Measurements from ENCODE around the gene CRP.
"Not testable (repeated sequence)": the region's sequence is repeated elsewhere in the genome, so short reads cannot be mapped to it uniquely, and the experiment has no call there.

The CRP gene

GRCh38 chr1:159686599-159687299, 27.6 kb downstream of the CRP start:
- no peak for TF ChIP-seq CTCF (IDR thresholded peaks at IDR 0.05; ENCODE audit: low read depth, low read length)
- DNase-seq (ENCODE audit: low read depth, low spot score), result no peak
- H3K4me3 ChIP-seq (ENCODE audit: low read depth, low read length), result no peak overlapping the region
- in situ Hi-C loops (cut with HindIII; ENCODE audit: low sequenced_read_pairs), result no loop called here

GRCh38 chr1:159678939-159679338, 35.5 kb downstream of the CRP start:
- H3K4me3 ChIP-seq (ENCODE audit: low read depth, low read length), result no peak overlapping the region
- in situ Hi-C loops (cut with HindIII; ENCODE audit: low sequenced_read_pairs), result no loop called here
- no peak for TF ChIP-seq CTCF (IDR thresholded peaks at IDR 0.05; ENCODE audit: low read depth, low read length)
- DNase-seq (ENCODE audit: low read depth, low spot score), result no peak

GRCh38 chr1:159675046-159675445, 39.3 kb downstream of the CRP start:
- no peak overlapping the region for H3K4me3 ChIP-seq (ENCODE audit: low read depth, low read length)
- no peak for DNase-seq (ENCODE audit: low read depth, low spot score)
- in situ Hi-C loops (cut with HindIII; ENCODE audit: low sequenced_read_pairs), result no loop called here
- no peak for TF ChIP-seq CTCF (IDR thresholded peaks at IDR 0.05; ENCODE audit: low read depth, low read length)

- in situ Hi-C loops (cut with HindIII; ENCODE audit: low sequenced_read_pairs); DNase-seq (ENCODE audit: low read depth, low spot score); H3K4me3 ChIP-seq (ENCODE audit: low read depth, low read length): not testable (repeated sequence)
Observed at GRCh38 chr1:159672390-159672789, 42.0 kb downstream of the CRP start.

- TF ChIP-seq CTCF (IDR thresholded peaks at IDR 0.05; ENCODE audit: low read depth, low read length), result no peak
- in situ Hi-C loops (cut with HindIII; ENCODE audit: low sequenced_read_pairs), result no loop called here
- H3K4me3 ChIP-seq (ENCODE audit: low read depth, low read length), result no peak overlapping the region
- DNase-seq (ENCODE audit: low read depth, low spot score), result no peak
Observed at GRCh38 chr1:159669338-159669737, 45.1 kb downstream of the CRP start.

GRCh38 chr1:159668739-159669138, 45.6 kb downstream of the CRP start:
- no peak overlapping the region for H3K4me3 ChIP-seq (ENCODE audit: low read depth, low read length)
- in situ Hi-C loops (cut with HindIII; ENCODE audit: low sequenced_read_pairs), result no loop called here
- TF ChIP-seq CTCF (IDR thresholded peaks at IDR 0.05; ENCODE audit: low read depth, low read length), result no peak
- no peak for DNase-seq (ENCODE audit: low read depth, low spot score)

GRCh38 chr1:159664247-159664646, 50.1 kb downstream of the CRP start:
- no peak for DNase-seq (ENCODE audit: low read depth, low spot score)
- H3K4me3 ChIP-seq (ENCODE audit: low read depth, low read length), result no peak overlapping the region
- in situ Hi-C loops (cut with HindIII; ENCODE audit: low sequenced_read_pairs), result no loop called here
- no peak for TF ChIP-seq CTCF (IDR thresholded peaks at IDR 0.05; ENCODE audit: low read depth, low read length)
